WTC11 (cell line): ENCODE measurements around the gene TRIP13. TPM values are rescaled to one million over a fixed set of nuclear protein-coding genes. Genes with fewer than 3 reads are reported as not detected.
A peak's percentile ranks its signal among the peaks of the same experiment; 100 is the strongest.

Source experiments
- ATAC-seq: fragments of 200-7000 bp; cut with Tn5 transposase; 2 replicates; pipeline ENCODE4 v1.10.0; 2021; ENCODE audit warnings: mild to moderate bottlenecking, moderate library complexity
- CTCF ChIA-PET: fragments of 300-600 bp; sonication (Branson Sonifier 250); formaldehyde crosslinking; loops from one replicate; lab custom pipeline; 2021; ENCODE audit warnings: antibody characterized with exemption; lab: Charles Lee
- POLR2A ChIA-PET: fragments of 350-600 bp; sonication (Branson Sonifier 250); formaldehyde crosslinking; loops from one replicate; lab custom pipeline; 2021; ENCODE audit warnings: antibody characterized with exemption; lab: Charles Lee
- DNase-seq: peaks from one replicate; pipeline ENCODE4 v3.0.0; 2021; ENCODE audit warnings: low spot score
- H3K27ac Mint-ChIP-seq: 2 replicates; pipeline ENCODE4 v1.8.0; 2021; ENCODE audit warnings: mixed read lengths
- H3K27me3 Mint-ChIP-seq: 2 replicates; pipeline ENCODE4 v1.8.0; 2021; ENCODE audit warnings: low read depth, mild to moderate bottlenecking, moderate library complexity, mixed read lengths
- H3K36me3 Mint-ChIP-seq: 2 replicates; pipeline ENCODE4 v1.8.0; 2021; ENCODE audit warnings: mixed read lengths
- H3K4me1 Mint-ChIP-seq: 2 replicates; pipeline ENCODE4 v1.8.0; 2022; ENCODE audit warnings: mixed read lengths
- H3K4me3 Mint-ChIP-seq: 2 replicates; pipeline ENCODE4 v1.8.0; 2021; ENCODE audit warnings: mild to moderate bottlenecking, moderate library complexity, mixed read lengths
- H3K9me3 Mint-ChIP-seq: 2 replicates; pipeline ENCODE4 v1.8.0; 2021; ENCODE audit warnings: mixed read lengths
- ARID4B ChIP-seq: sonication (generic); formaldehyde crosslinking; IDR thresholded peaks from 2 replicates; pipeline ENCODE4 v1.8.0; 2023; ENCODE audit warnings: missing genetic modification reagents, mild to moderate bottlenecking, borderline replicate concordance
- ATF2 ChIP-seq: sonication (generic); formaldehyde crosslinking; IDR thresholded peaks from 2 replicates; pipeline ENCODE4 v1.8.1; 2022; ENCODE audit warnings: low read depth, missing genetic modification reagents, borderline replicate concordance
- E2F4 ChIP-seq: sonication (generic); formaldehyde crosslinking; IDR thresholded peaks from 2 replicates; pipeline ENCODE4 v1.8.1; 2022; ENCODE audit warnings: low read depth, mild to moderate bottlenecking, moderate library complexity, missing genetic modification reagents, borderline replicate concordance
- ERG ChIP-seq: fragments of 250-450 bp; sonication (Bioruptor Pico); IDR thresholded peaks from 2 replicates; pipeline ENCODE4 v1.8.0; 2021; ENCODE audit warnings: mild to moderate bottlenecking
- ESRRA ChIP-seq: sonication (generic); formaldehyde crosslinking; IDR thresholded peaks from 2 replicates; pipeline ENCODE4 v1.8.1; 2022; ENCODE audit warnings: mild to moderate bottlenecking, missing genetic modification reagents, borderline replicate concordance
- HMGA2 ChIP-seq: fragments of 250-450 bp; sonication (Bioruptor Pico); IDR thresholded peaks from 2 replicates; pipeline ENCODE4 v1.4.0; 2021; ENCODE audit warnings: mild to moderate bottlenecking, moderate library complexity
- IRF1 ChIP-seq: sonication (generic); formaldehyde crosslinking; IDR thresholded peaks from 2 replicates; pipeline ENCODE4 v1.8.0; 2023; ENCODE audit warnings: missing genetic modification reagents
- KAT7 ChIP-seq: sonication (generic); formaldehyde crosslinking; IDR thresholded peaks from 2 replicates; pipeline ENCODE4 v1.8.1; 2023; ENCODE audit warnings: missing genetic modification reagents, mild to moderate bottlenecking, borderline replicate concordance
- MXD4 ChIP-seq: fragments of 250-450 bp; sonication (Bioruptor Pico); IDR thresholded peaks from 2 replicates; pipeline ENCODE4 v1.8.0; 2021; ENCODE audit warnings: mild to moderate bottlenecking, moderate library complexity, borderline replicate concordance
- NR2C2 ChIP-seq: sonication (generic); formaldehyde crosslinking; IDR thresholded peaks from 2 replicates; pipeline ENCODE4 v1.8.0; 2022; ENCODE audit warnings: mild to moderate bottlenecking, missing genetic modification reagents
- SMAD3 ChIP-seq: sonication (generic); formaldehyde crosslinking; IDR thresholded peaks from 2 replicates; pipeline ENCODE4 v1.8.0; 2022; ENCODE audit warnings: missing genetic modification reagents, mild to moderate bottlenecking, borderline replicate concordance
- ZBTB21 ChIP-seq: sonication (generic); formaldehyde crosslinking; IDR thresholded peaks from 2 replicates; pipeline ENCODE4 v1.8.1; 2023; ENCODE audit warnings: mild to moderate bottlenecking, missing genetic modification reagents, borderline replicate concordance
- ZMAT4 ChIP-seq: fragments of 250-450 bp; sonication (Bioruptor Pico); IDR thresholded peaks from 2 replicates; pipeline ENCODE4 v1.9.0; 2021; ENCODE audit warnings: mild to moderate bottlenecking
- ZNF232 ChIP-seq: sonication (generic); formaldehyde crosslinking; IDR thresholded peaks from 2 replicates; pipeline ENCODE4 v1.8.0; 2022; ENCODE audit warnings: mild to moderate bottlenecking, missing genetic modification reagents
- ZNF416 ChIP-seq: fragments of 250-450 bp; sonication (Bioruptor Pico); IDR thresholded peaks from 2 replicates; pipeline ENCODE4 v1.9.0; 2021; ENCODE audit warnings: mild to moderate bottlenecking, inconsistent platforms
- total RNA-seq: library from RNA; stranded (reverse); gene quantifications from 3 replicates; pipeline ENCODE4 v1.2.3, GENCODE V29; 2021
- TF ChIP-seq, protein P1 (sequence below): sonication (generic); formaldehyde crosslinking; IDR thresholded peaks from 2 replicates; pipeline ENCODE4 v1.8.1; 2022; ENCODE audit warnings: mild to moderate bottlenecking, missing genetic modification reagents, moderate library complexity, borderline replicate concordance
- TF ChIP-seq, protein P2 (sequence below): sonication (generic); formaldehyde crosslinking; IDR thresholded peaks from 2 replicates; pipeline ENCODE4 v1.8.0; 2022; ENCODE audit warnings: missing genetic modification reagents

The TRIP13 gene
- total RNA-seq, 1 experiment from 2014 or later = 33.7 TPM

DNA sequence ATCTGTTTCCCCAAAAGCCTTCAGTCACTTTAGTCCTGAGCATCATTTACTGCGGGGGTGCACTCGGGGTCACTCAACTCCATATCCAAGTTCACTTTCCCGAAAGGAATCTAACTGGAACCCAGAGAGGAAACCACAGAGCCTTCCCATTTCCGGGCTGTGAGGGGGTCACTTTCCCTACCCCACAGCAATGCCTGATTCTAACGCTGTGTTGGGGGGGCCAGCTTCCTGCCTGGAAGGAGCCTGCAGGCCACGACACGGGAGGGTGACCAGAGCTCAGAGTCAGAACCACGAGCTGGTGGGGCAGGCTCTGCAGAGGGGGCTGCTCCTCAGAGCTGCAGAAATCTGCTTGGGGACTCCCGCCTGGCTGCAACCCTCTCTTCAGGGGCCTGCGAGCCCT lies 20.4 kb upstream of the TRIP13 start (continued):
- TF ChIP-seq ATF2 (CRISPR knock-in tag) (no peak), IRF1 (no peak), KAT7 (no peak), ZBTB21 (CRISPR knock-in tag) (no peak), ARID4B (CRISPR knock-in tag) (no peak), ERG (CRISPR knock-in tag) (no peak), SMAD3 (CRISPR knock-in tag) (no peak)
- TF ChIP-seq, protein P1, sequence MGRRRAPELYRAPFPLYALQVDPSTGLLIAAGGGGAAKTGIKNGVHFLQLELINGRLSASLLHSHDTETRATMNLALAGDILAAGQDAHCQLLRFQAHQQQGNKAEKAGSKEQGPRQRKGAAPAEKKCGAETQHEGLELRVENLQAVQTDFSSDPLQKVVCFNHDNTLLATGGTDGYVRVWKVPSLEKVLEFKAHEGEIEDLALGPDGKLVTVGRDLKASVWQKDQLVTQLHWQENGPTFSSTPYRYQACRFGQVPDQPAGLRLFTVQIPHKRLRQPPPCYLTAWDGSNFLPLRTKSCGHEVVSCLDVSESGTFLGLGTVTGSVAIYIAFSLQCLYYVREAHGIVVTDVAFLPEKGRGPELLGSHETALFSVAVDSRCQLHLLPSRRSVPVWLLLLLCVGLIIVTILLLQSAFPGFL (CRISPR knock-in tag) = no peak

DNA sequence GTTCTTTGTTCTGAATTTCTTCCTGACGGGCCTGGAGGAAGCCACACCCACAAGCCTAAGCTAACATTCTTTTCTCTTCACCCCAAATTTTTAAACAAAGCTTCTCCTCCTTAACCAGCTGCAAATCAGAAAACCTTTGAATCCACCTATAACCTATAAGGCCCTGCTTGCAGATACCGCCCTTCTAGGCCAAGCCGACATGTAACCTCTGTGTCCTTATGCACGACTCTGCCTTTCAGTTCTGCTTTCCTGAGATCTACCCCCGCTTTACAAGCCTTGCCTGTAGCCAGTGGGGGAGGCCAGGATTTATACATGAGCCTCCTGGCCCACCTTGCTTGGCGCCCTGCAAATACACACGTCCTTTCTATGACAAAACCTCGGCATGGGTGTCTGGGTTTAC lies 19.4 kb upstream of the TRIP13 start:
- ChIA-PET CTCF (interaction anchor here (0.6 kb wide), 1 partner anchor 444 kb away, joined by 3 read pairs; no protein-coding TSS in a partner anchor), POLR2A (no interaction called here)
- TF ChIP-seq E2F4 (CRISPR knock-in tag) = no peak
- DNase-seq = no peak
- Mint-ChIP-seq H3K36me3 (peaks cover 84% of the 10 kb centered on the region), H3K9me3 (no peaks in the 10 kb centered on the region), H3K4me3 (no peak overlapping the region), H3K27me3 (no peaks in the 10 kb centered on the region), H3K27ac (peak overlapping the region; percentile 27; the same call in 1 of the 2 replicates), H3K4me1 (no peaks in the 10 kb centered on the region)
- no peak for ATAC-seq

- Mint-ChIP-seq H3K4me1 (no peaks in the 10 kb centered on the region), H3K9me3 (no peaks in the 10 kb centered on the region), H3K27me3 (no peaks in the 10 kb centered on the region), H3K4me3 (no peak overlapping the region), H3K27ac (no peak overlapping the region), H3K36me3 (peaks cover 66% of the 10 kb centered on the region)
- no peak for DNase-seq
- POLR2A ChIA-PET = no interaction called here
- ATAC-seq = no peak
- CTCF ChIA-PET = no interaction called here
- TF ChIP-seq ZNF232 (CRISPR knock-in tag) (no peak), NR2C2 (CRISPR knock-in tag) (no peak), E2F4 (CRISPR knock-in tag) (no peak), MXD4 (CRISPR knock-in tag) (no peak), ZMAT4 (CRISPR knock-in tag) (no peak), ZNF416 (CRISPR knock-in tag) (no peak), HMGA2 (CRISPR knock-in tag) (no peak), ESRRA (CRISPR knock-in tag) (no peak)
- TF ChIP-seq, protein P2, sequence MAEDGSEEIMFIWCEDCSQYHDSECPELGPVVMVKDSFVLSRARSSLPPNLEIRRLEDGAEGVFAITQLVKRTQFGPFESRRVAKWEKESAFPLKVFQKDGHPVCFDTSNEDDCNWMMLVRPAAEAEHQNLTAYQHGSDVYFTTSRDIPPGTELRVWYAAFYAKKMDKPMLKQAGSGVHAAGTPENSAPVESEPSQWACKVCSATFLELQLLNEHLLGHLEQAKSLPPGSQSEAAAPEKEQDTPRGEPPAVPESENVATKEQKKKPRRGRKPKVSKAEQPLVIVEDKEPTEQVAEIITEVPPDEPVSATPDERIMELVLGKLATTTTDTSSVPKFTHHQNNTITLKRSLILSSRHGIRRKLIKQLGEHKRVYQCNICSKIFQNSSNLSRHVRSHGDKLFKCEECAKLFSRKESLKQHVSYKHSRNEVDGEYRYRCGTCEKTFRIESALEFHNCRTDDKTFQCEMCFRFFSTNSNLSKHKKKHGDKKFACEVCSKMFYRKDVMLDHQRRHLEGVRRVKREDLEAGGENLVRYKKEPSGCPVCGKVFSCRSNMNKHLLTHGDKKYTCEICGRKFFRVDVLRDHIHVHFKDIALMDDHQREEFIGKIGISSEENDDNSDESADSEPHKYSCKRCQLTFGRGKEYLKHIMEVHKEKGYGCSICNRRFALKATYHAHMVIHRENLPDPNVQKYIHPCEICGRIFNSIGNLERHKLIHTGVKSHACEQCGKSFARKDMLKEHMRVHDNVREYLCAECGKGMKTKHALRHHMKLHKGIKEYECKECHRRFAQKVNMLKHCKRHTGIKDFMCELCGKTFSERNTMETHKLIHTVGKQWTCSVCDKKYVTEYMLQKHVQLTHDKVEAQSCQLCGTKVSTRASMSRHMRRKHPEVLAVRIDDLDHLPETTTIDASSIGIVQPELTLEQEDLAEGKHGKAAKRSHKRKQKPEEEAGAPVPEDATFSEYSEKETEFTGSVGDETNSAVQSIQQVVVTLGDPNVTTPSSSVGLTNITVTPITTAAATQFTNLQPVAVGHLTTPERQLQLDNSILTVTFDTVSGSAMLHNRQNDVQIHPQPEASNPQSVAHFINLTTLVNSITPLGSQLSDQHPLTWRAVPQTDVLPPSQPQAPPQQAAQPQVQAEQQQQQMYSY (CRISPR knock-in tag) = no peak
Observed at GRCh38 chr5:875931-876330, 16.8 kb upstream of the TRIP13 start.
